Suprapubic skin (tissue), 4 donors: Measurements from ENCODE around the gene AGFG2.

Experiments used
- CTCF ChIP-seq, 2 donors: fragments of 200-600 bp in 1 of 2; fragments of 450-650 bp in 1 of 2; sonication (generic) in 1 of 2; IDR thresholded peaks; one replicate each; pipeline ENCODE4 v1.5.1; 2016 to 2019; ENCODE audit warnings: antibody characterized with exemption in 2 of 2, mild to moderate bottlenecking in 1 of 2, moderate library complexity in 1 of 2
- POLR2A ChIP-seq, 2 donors: fragments of 450-650 bp; IDR thresholded peaks; one replicate each; pipeline ENCODE4 v1.6.1; 2017; ENCODE audit warnings: antibody characterized with exemption in 2 of 2, mild to moderate bottlenecking in 2 of 2, moderate library complexity in 2 of 2
- POLR2AphosphoS5 ChIP-seq, 3 donors: sonication (generic); formaldehyde crosslinking; IDR thresholded peaks; one replicate each; pipeline ENCODE4 v1.6.1; 2017; ENCODE audit warnings: antibody characterized with exemption in 3 of 3

- TF ChIP-seq CTCF (IDR thresholded peaks at IDR 0.05): no peak
- no peak for TF ChIP-seq POLR2A (IDR thresholded peaks at IDR 0.05)
- TF ChIP-seq POLR2AphosphoS5 (IDR thresholded peaks at IDR 0.05): no peak
These were observed 21.7 kb upstream of the AGFG2 start for GRCh38 chr7:100517305-100517704.
